Panc1 (cell line): ENCODE data around the gene SIK3. TPM values are rescaled to one million over a fixed set of nuclear protein-coding genes. Genes with fewer than 3 reads are reported as not detected.

Experiments
- ATAC-seq: fragments of 200-7000 bp; cut with Tn5 transposase; 2 replicates; pipeline ENCODE4 v1.9.1; 2020; ENCODE audit warnings: mild to moderate bottlenecking, moderate library complexity
- BruUV-seq: library from RNA; stranded (reverse); fragments of 400-500 nt; replicated peaks from 2 replicates; lab custom pipeline; 2021; lab: Mats Ljungman, UMichigan
- CTCF ChIA-PET: fragments of 300-600 bp; sonication (Branson Sonifier 250); formaldehyde crosslinking; loops from one replicate; lab custom pipeline; 2022; ENCODE audit warnings: antibody characterized with exemption; lab: Charles Lee
- POLR2A ChIA-PET: fragments of 300-600 bp; sonication (Branson Sonifier 250); formaldehyde crosslinking; loops from one replicate; lab custom pipeline; 2022; ENCODE audit warnings: antibody characterized with exemption; lab: Charles Lee
- DNase-seq: peaks from one replicate; pipeline ENCODE4 v3.0.0-alpha.2; 2010; ENCODE audit warnings: low read depth, low spot score
- H3K27ac ChIP-seq: 2 replicates; pipeline ENCODE4 v1.5.1; 2011; ENCODE audit warnings: mild to moderate bottlenecking, low read length, inconsistent platforms
- H3K27me3 ChIP-seq: fragments of 200-500 bp; sonication (Bioruptor generic); 2 replicates; pipeline ENCODE4 v1.6.0; 2014; ENCODE audit warnings: low read length, inconsistent platforms; ENCODE audit not compliant: control insufficient read depth, insufficient read depth
- H3K36me3 ChIP-seq: fragments of 200-500 bp; sonication (Bioruptor generic); 2 replicates; pipeline ENCODE4 v1.5.1; 2014; ENCODE audit warnings: inconsistent platforms, mild to moderate bottlenecking, low read length, moderate library complexity; ENCODE audit not compliant: control insufficient read depth, insufficient read depth
- H3K4me1 ChIP-seq: 2 replicates; pipeline ENCODE4 v1.5.1; 2011; ENCODE audit warnings: inconsistent platforms, mild to moderate bottlenecking, low read length, moderate library complexity; ENCODE audit not compliant: control insufficient read depth, insufficient read depth
- H3K4me3 ChIP-seq, 2 experiments: 2 replicates each; pipeline ENCODE4 v1.5.1; 2011 to 2012; ENCODE audit warnings: low read depth in 2 of 2, low read length in 2 of 2, mild to moderate bottlenecking in 2 of 2, inconsistent platforms in 1 of 2, moderate library complexity in 1 of 2
- H3K9me3 ChIP-seq: fragments of 200-500 bp; sonication (Bioruptor generic); 2 replicates; pipeline ENCODE4 v1.5.1; 2014; ENCODE audit warnings: low read depth, mild to moderate bottlenecking, inconsistent platforms, low read length, moderate library complexity; ENCODE audit not compliant: control insufficient read depth, insufficient read depth
- POLR2AphosphoS5 ChIP-seq: IDR thresholded peaks from 2 replicates; pipeline ENCODE4 v1.6.1; 2012; ENCODE audit warnings: mild to moderate bottlenecking, low read depth, low read length, moderate library complexity
- SIN3A ChIP-seq: IDR thresholded peaks from 2 replicates; pipeline ENCODE4 v1.6.1; 2012; ENCODE audit warnings: low read depth, mild to moderate bottlenecking, low read length, moderate library complexity, borderline replicate concordance; ENCODE audit not compliant: insufficient read depth
- TCF7L2 ChIP-seq: IDR thresholded peaks from 2 replicates; pipeline ENCODE4 v1.6.1; 2011; ENCODE audit warnings: mild to moderate bottlenecking, low read depth, low read length, inconsistent platforms
- in situ Hi-C: cut with HindIII; loops from 2 replicates; pipeline ENCODE4 v1.10.0; 2016; ENCODE audit warnings: low sequenced_read_pairs, low pct_unique_long_range_greater_than_20kb
- intact Hi-C: fragments of 100-400 bp; cut with micrococcal nuclease; formaldehyde crosslinking; loops from one replicate; pipeline ENCODE4 v1.10.0; 2022; ENCODE audit not compliant: unreplicated experiment
- total RNA-seq: library from RNA; stranded (reverse); gene quantifications from one replicate; pipeline ENCODE4 v1.2.1, GENCODE V29; 2021; ENCODE audit not compliant: unreplicated experiment
- TF ChIP-seq, protein P1 (sequence below), 2 experiments: IDR thresholded peaks; 2 replicates each; pipeline ENCODE4 v1.6.1; 2011 to 2012; ENCODE audit warnings: low read depth in 2 of 2, control low read depth in 1 of 2, low read length in 1 of 2, mild to moderate bottlenecking in 1 of 2, moderate library complexity in 1 of 2; ENCODE audit not compliant: insufficient read depth in 1 of 2
- TF ChIP-seq, protein P2 (sequence below): fragments of 450-650 bp; IDR thresholded peaks from 2 replicates; pipeline ENCODE4 v1.5.1; 2017; ENCODE audit warnings: mild to moderate bottlenecking

The SIK3 gene
- total RNA-seq, 1 experiment from 2014 or later = 39.7 TPM

DNA sequence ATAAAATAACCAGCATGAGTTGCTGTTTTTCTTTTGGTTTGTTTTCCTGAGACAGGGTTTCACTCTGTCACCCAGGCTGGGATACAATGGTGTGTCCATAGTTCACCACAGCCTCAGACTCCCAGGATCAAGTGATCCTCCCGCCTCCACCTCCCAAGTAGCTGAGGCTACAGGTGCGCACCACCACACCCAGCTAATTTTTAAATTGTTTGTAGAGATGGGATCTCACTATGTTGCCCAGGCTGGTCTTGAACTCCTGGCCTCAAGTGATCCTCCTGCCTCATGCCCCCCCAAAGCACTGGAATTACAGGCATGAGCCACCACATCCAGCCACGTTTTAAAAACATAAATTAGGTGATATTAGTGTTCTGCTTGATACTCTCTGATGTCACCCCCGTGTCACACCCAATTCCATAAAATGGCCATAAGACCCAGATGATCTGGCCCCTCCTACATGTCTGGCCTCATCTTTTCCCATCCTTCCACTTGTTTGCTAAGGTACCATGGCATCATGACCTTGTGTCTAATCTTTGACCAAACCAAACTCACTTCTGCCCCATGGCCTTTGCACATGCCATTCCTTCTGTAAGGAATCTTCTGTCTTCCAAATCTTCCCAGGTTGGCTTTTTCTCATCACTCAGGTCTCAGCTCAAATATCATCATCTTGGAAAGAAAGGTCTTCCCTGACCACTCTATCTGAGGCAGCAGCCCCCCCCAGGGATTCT lies 6.3 kb downstream of the SIK3 start:
- ATAC-seq (no peak), DNase-seq (no peak)
- Histone ChIP-seq H3K9me3 (no peaks in the 10 kb centered on the region), H3K36me3 (no peaks in the 10 kb centered on the region), H3K27me3 (no peaks in the 10 kb centered on the region), H3K27ac (no peak overlapping the region), H3K4me1 (peaks cover 24% of the 10 kb centered on the region), H3K4me3 (no peak overlapping the region)
- no TSS peak for BruUV-seq
- ChIA-PET POLR2A (interaction anchor here (0.6 kb wide), 1 partner anchor 27 kb away, joined by 5 read pairs; no protein-coding TSS in a partner anchor), CTCF (interaction anchor here (0.5 kb wide), 1 partner anchor 14 kb away, joined by 4 read pairs; no protein-coding TSS in a partner anchor)
- intact Hi-C loops (no loop called here), in situ Hi-C loops (no loop called here)
- TF ChIP-seq SIN3A = no peak
- TF ChIP-seq, protein P1, sequence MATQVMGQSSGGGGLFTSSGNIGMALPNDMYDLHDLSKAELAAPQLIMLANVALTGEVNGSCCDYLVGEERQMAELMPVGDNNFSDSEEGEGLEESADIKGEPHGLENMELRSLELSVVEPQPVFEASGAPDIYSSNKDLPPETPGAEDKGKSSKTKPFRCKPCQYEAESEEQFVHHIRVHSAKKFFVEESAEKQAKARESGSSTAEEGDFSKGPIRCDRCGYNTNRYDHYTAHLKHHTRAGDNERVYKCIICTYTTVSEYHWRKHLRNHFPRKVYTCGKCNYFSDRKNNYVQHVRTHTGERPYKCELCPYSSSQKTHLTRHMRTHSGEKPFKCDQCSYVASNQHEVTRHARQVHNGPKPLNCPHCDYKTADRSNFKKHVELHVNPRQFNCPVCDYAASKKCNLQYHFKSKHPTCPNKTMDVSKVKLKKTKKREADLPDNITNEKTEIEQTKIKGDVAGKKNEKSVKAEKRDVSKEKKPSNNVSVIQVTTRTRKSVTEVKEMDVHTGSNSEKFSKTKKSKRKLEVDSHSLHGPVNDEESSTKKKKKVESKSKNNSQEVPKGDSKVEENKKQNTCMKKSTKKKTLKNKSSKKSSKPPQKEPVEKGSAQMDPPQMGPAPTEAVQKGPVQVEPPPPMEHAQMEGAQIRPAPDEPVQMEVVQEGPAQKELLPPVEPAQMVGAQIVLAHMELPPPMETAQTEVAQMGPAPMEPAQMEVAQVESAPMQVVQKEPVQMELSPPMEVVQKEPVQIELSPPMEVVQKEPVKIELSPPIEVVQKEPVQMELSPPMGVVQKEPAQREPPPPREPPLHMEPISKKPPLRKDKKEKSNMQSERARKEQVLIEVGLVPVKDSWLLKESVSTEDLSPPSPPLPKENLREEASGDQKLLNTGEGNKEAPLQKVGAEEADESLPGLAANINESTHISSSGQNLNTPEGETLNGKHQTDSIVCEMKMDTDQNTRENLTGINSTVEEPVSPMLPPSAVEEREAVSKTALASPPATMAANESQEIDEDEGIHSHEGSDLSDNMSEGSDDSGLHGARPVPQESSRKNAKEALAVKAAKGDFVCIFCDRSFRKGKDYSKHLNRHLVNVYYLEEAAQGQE (IDR thresholded peaks at IDR 0.05; ENCODE audit: insufficient read depth in 1 of 2, low read depth in 2 of 2, low read length in 1 of 2) = no peak
- no peak for TF ChIP-seq TCF7L2
- TF ChIP-seq POLR2AphosphoS5 = no peak
- TF ChIP-seq, protein P2, sequence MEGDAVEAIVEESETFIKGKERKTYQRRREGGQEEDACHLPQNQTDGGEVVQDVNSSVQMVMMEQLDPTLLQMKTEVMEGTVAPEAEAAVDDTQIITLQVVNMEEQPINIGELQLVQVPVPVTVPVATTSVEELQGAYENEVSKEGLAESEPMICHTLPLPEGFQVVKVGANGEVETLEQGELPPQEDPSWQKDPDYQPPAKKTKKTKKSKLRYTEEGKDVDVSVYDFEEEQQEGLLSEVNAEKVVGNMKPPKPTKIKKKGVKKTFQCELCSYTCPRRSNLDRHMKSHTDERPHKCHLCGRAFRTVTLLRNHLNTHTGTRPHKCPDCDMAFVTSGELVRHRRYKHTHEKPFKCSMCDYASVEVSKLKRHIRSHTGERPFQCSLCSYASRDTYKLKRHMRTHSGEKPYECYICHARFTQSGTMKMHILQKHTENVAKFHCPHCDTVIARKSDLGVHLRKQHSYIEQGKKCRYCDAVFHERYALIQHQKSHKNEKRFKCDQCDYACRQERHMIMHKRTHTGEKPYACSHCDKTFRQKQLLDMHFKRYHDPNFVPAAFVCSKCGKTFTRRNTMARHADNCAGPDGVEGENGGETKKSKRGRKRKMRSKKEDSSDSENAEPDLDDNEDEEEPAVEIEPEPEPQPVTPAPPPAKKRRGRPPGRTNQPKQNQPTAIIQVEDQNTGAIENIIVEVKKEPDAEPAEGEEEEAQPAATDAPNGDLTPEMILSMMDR = no peak

DNA sequence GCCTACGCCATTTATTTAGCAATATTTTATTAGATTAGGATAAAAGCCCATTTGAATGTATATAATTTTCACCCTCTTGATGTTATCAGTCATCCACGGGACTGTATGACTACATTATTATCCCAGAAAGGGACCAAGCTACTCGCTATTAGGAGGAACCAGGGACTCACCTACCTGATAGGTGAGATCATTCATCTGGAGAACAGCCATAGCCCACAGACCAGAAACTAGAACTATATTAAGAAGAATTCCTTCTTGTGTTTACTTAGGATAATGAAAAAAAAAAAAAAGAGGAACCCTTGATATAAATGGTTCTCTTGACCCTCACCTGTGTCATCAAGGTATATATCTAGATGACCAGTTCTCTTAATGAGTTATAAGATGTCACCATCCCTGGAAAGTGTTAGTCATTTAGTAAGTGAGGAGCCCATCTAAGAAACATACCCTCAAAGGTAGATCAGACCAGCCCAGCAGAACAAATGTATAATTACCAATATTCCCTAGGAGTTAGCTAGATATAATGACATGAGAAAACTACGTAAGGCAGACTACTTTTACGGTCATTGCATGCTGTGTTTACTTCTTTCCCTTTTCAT lies 8.0 kb downstream of the SIK3 start:
- in situ Hi-C loops (no loop called here), intact Hi-C loops (no loop called here)
- Histone ChIP-seq H3K4me3 (no peak overlapping the region), H3K27ac (no peak overlapping the region), H3K36me3 (no peaks in the 10 kb centered on the region), H3K27me3 (no peaks in the 10 kb centered on the region), H3K4me1 (peaks cover 11% of the 10 kb centered on the region), H3K9me3 (no peaks in the 10 kb centered on the region)
- TF ChIP-seq TCF7L2 (no peak), SIN3A (no peak), POLR2AphosphoS5 (no peak)
- TF ChIP-seq, protein P2 = no peak
- TF ChIP-seq, protein P1 (IDR thresholded peaks at IDR 0.05; ENCODE audit: insufficient read depth in 1 of 2, low read depth in 2 of 2, low read length in 1 of 2) = no peak
- ChIA-PET POLR2A (interaction anchor here (0.8 kb wide), 1 partner anchor 164 kb away, joined by 4 read pairs; no protein-coding TSS in a partner anchor), CTCF (no interaction called here)
- BruUV-seq = no TSS peak
- ATAC-seq (no peak), DNase-seq (no peak)
